HG02678 (cell line): ENCODE data around the gene SEMA4A.
"Not testable (repeated sequence)": the region's sequence is repeated elsewhere in the genome, so short reads cannot be mapped to it uniquely, and the experiment has no call there.

ENCODE experiments used
- ATAC-seq: cut with Tn5 transposase; IDR thresholded peaks from one replicate; pipeline ENCODE4 v1.9.1; 2021; ENCODE audit warnings: mild to moderate bottlenecking, moderate library complexity; ENCODE audit not compliant: unreplicated experiment

Gene SEMA4A

DNA sequence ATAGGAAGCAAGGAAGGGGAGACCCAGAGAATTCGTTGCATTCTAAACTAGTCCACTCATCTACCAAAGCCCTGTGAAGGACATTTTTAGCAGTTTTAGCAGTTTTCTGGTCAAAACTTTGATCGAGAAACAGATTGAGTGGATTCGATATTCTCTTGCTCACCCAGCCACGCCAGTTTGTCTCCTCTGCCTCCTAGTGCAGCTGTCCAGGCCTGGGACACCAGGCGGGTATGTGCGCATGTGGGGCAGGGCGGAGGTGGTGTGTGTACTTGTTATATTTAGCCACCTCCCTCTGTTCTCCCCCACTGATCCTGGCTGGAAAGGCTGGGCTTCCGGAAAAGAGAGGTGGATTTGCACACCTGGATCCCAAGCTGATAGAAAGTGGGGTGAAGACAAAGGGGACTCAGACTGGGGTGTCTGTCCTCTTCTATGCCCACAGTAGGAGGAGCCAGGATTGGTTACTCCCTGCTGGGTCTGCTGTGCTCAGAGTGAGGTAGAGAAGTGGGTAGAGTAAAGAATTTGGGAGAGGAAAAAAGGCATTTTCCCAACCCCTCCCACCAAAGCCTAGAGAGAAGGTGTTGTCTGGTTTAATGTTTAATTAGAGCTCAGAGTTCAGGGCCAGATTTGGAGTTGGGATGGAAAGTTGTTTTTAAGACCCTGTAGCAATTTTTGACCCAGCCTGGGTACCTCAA is 35.1 kb upstream of the SEMA4A start:
- no peak for ATAC-seq

GRCh38 chr1:156119503-156120209 is 33.7 kb upstream of the SEMA4A start:
- ATAC-seq, result no peak

DNA sequence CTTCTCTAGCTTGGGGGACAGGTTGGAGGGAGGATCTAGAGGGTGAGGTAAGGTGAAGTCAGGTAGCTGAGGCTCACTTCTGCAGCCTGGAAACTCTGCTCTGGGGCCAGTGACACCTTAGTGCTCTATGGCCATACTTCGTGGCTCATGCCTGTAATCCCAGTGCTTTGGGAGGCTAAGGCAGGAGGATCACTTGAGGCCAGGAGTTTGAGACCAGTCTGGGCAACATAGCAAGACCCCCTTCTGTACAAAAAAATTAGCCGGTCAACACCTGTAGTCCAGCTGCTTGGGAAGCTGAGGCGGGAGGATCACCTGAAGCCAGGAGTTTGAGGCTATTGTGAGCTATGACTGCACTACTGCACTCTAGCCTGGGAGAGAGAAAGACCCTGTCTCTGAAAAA is 33.1 kb upstream of the SEMA4A start:
- ATAC-seq, result no peak

DNA sequence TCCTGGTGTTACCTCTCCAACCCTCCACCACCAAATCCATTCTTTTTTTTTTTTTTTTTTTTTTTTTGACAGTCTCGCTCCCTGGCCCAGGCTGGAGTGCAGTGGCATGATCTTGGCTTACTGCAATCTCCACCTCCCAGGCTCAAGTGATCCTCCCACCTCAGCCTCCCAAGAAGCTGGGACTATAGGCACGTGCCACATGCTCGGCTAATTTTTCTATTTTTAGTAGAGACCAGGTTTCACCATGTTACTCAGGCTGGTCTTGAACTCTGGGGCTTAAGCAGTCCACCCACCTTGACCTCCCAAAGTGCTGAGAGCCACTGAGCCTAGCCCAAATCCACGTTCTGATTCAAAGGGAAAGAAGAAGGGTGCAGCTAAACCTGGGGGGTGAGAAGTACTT is 32.4 kb upstream of the SEMA4A start:
- not testable (repeated sequence) for ATAC-seq

GRCh38 chr1:156121457-156121856 is 31.9 kb upstream of the SEMA4A start:
- no peak for ATAC-seq

- no peak for ATAC-seq
Observed at GRCh38 chr1:156122086-156122485, 31.3 kb upstream of the SEMA4A start.

DNA sequence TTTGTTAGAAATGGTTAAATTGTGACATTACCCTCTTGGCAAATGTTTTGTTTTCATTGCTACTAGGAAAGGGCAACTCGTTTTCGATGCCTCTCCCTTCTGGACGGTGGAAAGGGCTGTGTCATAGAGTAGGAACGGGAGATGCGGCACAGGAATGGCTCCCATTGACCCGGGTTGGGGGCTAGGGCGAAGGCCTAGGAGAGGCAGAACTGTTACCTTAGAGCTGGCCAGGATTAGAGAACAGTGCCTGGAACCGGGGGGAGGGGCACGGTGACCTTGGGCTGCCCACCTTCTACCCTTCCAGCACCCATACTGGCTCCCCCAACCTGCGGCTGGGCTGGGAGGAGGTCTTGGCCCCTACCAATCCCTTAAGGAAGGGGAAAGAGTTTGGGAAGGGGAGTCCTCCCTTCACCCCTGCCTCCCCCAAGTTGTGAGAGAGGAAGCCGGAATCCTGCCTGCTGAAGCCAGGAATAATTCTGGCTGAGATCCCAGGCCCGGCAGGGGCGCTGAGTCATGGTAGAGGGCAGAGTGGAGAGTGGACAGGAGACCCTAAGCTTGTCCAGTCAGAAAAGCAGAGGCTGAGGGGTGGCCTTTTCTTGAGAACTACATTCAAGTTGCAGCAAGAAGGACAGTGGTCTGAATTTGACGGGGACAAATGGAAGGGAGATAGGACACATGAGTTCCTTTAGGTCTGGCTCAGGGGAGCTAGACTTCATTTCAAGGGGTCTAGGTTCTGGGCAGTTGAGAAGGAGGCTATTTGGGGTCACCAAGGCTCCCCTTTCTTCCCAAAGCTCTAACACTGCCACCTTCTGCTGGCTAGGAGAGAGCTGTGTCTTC is 30.6 kb upstream of the SEMA4A start:
- ATAC-seq, result no peak

DNA sequence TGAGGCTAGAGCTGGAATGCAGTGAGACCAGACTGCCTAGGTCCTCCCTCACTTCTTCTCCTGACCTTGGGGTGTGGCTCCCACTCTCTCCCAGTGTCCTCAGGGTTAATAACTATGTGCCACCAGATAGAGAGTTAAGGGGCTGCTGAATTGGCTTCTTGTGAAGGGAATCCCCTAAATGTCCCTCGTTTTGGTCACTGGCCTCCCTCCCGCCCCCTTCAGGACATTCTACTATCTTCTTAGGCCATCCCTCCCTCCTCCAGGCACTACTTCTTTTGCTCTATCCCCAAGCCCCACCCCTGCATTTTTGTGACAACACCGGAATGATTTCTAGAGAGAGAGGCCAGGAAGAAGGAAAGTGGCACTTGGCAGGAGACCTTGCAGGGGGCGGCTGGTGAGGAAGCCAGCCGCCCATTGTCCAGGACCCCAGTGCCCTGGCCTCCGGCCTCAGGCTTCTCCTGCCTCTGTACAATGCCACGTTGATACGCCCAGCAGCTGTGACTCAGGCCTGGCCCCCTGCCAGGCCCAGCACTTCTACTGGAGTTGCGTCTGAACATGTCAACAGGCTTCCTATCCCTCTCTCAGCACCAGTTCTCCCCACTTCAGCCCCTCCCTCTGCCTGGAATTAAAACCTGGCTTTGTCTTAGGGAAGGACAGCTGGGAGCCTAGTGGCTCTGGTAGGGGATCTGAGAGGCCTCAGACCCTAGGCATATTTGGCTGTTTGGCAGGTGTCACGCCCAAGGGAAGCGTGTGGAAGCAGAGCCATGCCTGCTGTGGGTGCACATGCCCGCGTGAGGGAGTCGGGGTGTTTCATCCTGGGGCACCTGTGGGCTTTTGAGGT is 29.8 kb upstream of the SEMA4A start:
- ATAC-seq, result no peak

GRCh38 chr1:156124557-156125483 is 28.6 kb upstream of the SEMA4A start:
- no peak for ATAC-seq

DNA sequence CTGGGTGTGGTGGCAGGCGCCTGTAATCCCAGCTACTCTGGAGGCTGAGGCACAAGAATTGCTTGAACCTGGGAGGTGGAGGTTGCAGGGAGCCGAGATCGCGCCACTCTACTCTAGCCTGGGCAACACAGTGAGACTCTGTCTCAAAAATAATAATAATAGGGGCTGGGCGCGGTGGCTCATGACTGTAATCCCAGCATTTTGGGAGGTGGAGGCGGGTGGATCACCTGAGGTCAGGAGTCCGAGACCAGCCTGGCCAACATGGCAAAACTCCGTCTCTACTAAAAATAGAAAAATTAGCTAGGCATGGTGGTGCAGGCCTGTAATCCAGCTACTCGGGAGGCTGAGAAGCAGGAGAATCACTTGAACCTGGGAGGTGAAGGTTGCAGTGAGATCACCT is 27.8 kb upstream of the SEMA4A start:
- ATAC-seq, result not testable (repeated sequence)

GRCh38 chr1:156126043-156126629 is 27.2 kb upstream of the SEMA4A start:
- no peak for ATAC-seq

DNA sequence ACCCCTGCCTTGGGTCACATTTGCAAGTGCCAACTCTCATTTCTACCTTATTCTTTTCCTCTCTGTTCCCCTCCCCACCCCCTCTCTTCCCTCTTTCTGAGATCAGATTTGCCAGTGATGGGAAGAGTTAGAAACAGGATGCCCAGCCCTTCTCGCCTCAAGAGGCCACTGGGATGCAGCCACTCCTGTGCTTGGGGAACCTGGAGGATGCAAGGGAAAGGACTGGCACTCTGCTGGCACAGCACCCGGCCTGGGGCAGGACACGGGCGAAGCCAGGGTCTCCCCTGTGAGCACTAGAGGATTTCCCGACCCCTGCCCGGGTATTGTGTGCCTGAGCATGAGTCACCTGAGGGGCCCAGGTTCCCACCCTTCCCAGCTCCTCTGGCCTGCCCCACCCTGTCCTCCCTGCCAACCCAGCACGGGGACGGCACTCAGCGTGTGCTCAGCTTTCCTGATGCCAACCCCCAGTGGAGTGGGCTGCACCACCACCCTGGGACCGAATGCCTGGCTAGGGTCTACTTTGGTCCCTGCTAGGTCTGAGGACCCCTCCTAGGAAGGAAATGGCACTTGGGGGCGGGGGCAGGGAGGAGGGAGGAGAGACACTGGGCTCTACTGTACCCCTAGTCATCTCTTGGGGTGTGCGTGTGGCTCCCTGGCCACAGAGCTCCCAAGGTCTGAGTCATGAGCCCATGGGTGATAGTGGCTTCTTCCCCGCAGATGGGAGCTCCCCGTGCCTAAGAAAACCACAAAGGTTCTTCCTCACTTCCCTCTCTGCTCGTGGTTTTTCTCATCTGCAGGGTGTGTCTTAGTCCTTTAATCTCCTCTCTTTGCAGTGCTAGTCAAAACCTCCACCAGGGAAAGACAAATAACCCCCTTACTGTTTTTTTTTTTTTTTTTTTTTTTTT is 26.5 kb upstream of the SEMA4A start:
- ATAC-seq, result peak; percentile 53

- ATAC-seq, result no peak
Observed at GRCh38 chr1:156128308-156128653, 25.1 kb upstream of the SEMA4A start.

DNA sequence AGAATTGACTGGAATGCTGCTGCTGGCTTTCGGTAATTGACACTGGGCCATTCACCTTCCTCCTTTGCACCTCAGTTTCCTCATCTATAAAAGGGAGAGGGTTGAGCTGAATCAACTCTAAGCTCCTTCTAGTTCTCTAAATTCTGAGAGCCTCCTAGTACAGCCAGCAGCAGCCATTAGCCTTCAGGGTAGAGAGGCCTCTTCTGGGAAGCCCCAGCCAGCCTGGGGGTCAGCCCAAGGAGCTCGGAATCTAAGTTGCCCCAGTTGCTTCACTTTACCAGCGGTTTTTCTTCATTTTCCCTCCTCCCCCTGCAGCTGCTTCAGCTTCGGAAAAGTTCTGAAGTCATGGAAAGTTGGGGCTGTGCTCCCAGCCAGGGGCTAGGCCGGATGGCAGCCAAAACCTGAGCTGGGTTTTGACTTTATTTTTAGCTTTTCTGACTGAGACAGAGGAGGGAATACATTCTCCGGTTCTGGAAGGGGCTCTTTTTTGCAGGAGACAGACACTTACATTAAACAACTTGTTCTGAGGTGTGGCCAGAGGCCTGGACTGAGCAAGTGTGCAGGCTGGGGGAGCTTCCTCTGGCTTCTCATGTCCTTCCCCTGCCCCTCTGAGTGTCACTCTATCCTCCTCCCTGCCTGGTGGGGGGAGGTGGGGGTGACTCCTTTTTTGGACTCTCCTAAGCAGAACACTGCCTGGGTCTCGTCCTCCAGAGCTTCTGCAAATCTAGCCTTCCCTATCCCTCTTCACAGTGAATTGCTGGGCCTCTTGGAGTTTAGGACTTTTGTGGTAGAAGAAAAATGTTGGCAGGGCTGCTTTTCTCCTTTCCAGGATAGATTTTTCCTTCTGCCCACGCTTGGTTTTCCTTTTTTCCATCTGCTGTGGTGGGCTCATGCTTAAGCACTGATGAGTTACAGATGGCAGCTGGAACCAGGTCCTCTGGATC is 24.5 kb upstream of the SEMA4A start:
- ATAC-seq, result no peak

DNA sequence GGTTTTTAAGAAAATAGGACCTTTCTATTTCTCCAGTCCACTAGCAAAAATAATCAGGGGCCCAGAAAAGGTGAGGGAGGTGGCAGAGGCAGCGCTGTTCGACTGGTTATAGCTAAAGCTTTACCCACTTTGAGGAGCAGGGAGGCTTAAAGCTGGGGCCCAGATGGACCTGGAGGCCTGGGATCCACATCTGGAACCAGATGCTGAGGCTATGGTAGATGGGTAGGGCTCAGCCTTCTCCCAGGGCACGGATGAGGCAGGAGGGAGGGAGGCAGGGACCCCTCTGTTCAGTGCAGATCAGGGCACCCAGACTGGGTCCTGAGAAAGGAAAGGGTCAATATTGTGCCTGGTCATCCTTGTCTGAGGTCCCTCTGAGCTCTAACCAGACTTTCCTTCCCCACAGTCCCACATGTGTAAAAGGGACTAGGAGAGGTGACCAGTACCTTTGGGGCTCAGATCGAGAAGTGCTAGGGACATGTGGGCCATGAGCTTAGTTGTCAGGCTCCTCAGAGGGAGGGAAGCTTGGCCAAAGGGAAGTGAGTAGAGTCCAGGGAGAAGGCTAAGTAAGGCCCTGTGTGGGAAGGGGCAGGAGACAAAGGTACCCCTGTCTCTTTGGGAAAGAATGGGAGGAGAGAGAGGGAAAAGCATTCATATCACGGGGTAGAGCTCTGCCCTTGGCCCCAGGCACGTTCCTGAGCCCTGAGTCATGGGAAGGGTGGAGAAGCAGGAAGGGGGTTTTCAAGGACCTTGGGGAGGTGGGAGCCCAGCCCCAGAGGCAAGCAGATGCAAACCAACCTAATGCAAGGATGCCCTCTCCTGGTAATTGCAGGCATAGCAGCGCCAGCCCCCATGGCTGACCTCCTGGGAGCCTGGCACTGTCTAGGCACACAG is 23.5 kb upstream of the SEMA4A start:
- ATAC-seq, result no peak

DNA sequence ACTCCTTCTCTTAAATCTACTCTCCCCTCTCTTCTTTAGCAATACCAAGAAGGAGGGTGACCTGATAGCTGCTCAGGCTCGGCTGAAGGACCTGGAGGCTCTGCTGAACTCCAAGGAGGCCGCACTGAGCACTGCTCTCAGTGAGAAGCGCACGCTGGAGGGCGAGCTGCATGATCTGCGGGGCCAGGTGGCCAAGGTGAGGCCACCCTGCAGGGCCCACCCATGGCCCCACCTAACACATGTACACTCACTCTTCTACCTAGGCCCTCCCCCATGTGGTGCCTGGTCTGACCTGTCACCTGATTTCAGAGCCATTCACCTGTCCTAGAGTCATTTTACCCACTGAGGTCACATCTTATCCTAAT is 22.8 kb upstream of the SEMA4A start:
- ATAC-seq, result no peak
